GM10248 (cell line): ENCODE measurements around the gene BARX2.

Source experiments
- CTCF ChIA-PET: fragments of 300-600 bp; sonication (Branson Sonifier 250); formaldehyde crosslinking; extraction: SDS; loops from one replicate; lab custom pipeline; 2021; ENCODE audit warnings: antibody characterized with exemption; lab: Yijun Ruan, JAX
- POLR2A ChIA-PET: fragments of 350-650 bp; sonication (Branson Sonifier 250); formaldehyde crosslinking; extraction: SDS; loops from one replicate; lab custom pipeline; 2020; ENCODE audit warnings: antibody characterized with exemption; lab: Yijun Ruan, JAX
- DNase-seq: peaks from one replicate; pipeline ENCODE4 v3.0.0; 2012; ENCODE audit errors: extremely low spot score
- TF ChIP-seq, protein P1 (sequence below): IDR thresholded peaks from 2 replicates; pipeline ENCODE4 v1.5.1; 2012; ENCODE audit warnings: mild to moderate bottlenecking, low read depth; ENCODE audit errors: extremely low read depth, missing control alignments, control extremely low read depth

Gene BARX2

DNA sequence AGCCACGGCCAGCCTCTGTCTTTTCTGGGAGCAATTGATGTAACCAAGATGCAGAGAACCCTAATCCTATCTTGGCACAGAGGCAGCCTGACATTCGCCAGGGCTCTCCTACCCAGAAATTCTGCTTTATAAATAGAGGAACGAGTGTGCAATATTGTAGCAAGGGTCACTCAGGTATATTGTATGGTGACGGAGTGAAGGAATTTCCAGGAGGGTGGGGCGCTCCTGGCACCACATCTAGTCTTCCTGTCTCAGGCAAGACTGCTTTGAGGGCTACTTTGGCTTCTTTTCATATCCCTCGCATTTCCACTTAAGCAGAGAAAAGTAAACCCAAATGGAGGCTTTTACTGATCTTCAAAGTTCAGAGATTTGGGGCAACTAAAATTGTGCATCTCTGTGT lies 114.4 kb downstream of the BARX2 start:
- ChIA-PET CTCF (no interaction called here), POLR2A (no interaction called here)
- TF ChIP-seq, protein P1, sequence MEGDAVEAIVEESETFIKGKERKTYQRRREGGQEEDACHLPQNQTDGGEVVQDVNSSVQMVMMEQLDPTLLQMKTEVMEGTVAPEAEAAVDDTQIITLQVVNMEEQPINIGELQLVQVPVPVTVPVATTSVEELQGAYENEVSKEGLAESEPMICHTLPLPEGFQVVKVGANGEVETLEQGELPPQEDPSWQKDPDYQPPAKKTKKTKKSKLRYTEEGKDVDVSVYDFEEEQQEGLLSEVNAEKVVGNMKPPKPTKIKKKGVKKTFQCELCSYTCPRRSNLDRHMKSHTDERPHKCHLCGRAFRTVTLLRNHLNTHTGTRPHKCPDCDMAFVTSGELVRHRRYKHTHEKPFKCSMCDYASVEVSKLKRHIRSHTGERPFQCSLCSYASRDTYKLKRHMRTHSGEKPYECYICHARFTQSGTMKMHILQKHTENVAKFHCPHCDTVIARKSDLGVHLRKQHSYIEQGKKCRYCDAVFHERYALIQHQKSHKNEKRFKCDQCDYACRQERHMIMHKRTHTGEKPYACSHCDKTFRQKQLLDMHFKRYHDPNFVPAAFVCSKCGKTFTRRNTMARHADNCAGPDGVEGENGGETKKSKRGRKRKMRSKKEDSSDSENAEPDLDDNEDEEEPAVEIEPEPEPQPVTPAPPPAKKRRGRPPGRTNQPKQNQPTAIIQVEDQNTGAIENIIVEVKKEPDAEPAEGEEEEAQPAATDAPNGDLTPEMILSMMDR: no peak
- DNase-seq: no peak

- no peak for DNase-seq
- ChIA-PET POLR2A (no interaction called here), CTCF (no interaction called here)
- TF ChIP-seq, protein P1: no peak
Observed at GRCh38 chr11:129493746-129494145, 118.1 kb downstream of the BARX2 start.
